NOMO-1 treated with dmso at 0.1 percent for 144 hours (cell line): Measurements from ENCODE around the gene GATA5.

Source experiments
- DNase-seq: peaks from one replicate; lab custom pipeline; 2025; ENCODE audit not compliant: unreplicated experiment; lab: John Stamatoyannopoulos, UW

The GATA5 gene

DNA sequence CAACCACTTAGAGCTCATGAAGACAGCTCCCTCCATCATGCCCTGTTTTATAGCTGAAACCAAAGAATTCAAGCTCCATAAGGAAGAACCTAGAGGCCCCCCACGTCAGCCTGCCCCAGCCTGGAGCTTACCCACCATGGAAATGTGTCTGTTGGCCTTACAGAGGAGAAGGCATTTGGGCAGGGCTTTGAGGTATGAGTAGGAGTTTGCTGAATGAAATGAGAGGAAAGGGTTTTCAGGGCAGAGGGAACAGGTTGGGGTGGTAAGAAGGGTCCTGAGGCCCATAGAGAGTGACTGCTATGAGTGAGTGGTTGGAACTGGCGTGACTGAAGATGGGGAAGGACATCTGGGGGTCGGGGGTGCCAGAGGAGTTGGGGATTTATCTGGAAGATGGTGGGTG, 12.7 kb upstream of the GATA5 start:
- no peak for DNase-seq

GRCh38 chr20:62487561-62488354, 12.0 kb upstream of the GATA5 start:
- DNase-seq = no peak

DNA sequence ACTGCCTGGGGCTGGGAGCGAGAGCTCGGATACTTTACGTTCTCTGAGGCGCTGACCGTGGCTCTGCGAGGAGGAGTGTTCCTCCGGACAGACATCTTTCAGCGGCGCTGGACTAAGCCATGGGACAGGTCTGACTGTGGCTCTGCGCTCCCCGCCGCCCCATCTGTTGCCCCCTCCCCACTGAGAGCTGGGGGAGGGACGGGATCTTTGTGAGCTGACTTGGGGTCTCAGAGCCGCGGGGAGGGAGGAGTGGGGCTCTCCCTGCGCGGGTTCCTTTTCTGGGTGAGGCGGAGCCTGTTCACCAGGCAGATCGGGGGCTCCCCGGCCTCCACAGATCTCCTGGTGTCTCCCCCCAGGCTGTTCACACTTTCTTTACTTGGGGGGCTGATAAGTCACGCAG, 11.3 kb upstream of the GATA5 start:
- no peak for DNase-seq

DNA sequence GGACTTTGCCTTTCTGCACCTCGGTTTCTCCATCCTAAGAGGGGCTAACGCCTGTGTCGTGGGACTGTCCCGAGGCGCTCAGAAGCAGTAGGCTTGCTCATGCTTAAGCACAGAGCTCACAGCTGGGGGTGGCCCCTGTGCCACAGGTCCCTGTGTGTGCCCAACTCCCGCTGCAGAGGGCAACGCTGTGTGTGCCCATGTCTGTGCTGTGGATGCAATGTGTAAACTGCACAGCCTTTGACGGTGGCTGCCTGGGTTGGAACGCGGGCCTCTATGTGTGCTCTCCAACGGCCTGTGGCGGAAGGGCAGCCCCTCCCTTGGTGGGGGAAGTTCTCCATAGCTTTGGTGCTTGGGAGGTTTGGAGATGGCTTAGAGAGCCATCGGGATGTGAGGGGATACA, 10.7 kb upstream of the GATA5 start:
- DNase-seq = no peak

- no peak for DNase-seq
Observed at GRCh38 chr20:62485701-62486089, 9.9 kb upstream of the GATA5 start.

- DNase-seq = no peak
Observed at GRCh38 chr20:62485062-62485700, 9.4 kb upstream of the GATA5 start.

GRCh38 chr20:62484478-62484877, 8.7 kb upstream of the GATA5 start:
- no peak for DNase-seq

DNA sequence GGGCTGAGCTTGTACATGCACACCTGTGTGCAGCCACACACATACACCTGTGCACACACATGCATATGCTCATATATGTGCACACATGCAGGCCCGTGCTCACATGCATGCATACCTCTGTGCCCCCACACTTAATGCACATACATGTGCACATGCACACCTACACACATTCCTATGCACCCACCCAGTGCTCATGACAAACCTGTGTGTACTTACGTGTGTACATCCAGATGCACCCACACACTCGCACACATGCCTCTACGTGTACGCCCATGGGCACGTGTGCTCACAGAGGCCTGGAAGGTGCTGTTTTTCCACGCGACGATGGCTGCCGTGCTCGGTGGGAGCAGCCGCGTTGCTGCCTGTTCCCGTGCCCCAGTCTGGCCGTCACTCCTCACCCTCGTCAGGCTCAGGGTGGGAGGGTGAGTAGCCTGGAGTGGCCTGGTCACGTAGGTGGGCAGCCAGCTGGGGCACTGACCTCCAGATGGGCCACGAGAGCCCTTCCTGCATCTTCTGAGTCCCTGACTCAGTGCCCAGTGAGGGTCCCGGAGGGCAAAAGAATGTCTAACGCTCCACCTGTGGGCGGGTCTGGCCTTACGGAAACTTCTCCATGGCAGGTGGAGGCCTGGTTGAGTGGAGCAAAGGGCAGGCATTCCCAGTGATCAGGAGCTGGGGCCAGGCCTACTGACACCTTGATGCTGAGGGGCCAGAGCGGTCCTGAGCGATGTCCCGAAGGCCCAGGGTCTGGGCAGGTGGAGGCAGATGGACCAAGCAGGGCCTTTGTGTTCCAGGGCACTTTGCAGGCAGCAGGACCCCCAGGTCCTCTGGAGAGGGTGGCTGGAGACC, 8.0 kb upstream of the GATA5 start:
- DNase-seq = no peak

DNA sequence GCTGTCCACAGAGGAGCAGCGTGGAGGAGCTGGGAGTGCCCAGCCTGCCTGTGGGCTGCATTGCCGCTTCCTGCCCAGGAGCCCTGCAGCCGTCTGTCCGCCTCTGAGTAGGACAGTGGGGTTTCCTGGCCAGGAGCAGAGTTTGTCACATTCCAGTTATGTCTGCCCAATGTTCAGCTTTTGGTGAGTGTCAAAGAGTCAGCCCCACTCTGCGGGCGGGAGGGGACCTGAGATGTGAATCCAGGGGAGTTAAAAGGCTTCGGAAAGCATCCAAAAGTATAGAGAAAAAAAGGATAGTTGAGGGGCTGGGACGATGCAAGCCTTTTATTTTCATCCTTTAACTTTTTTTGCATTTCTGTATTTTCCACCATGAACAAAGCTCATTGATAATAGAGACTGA, 7.2 kb upstream of the GATA5 start:
- no peak for DNase-seq

DNA sequence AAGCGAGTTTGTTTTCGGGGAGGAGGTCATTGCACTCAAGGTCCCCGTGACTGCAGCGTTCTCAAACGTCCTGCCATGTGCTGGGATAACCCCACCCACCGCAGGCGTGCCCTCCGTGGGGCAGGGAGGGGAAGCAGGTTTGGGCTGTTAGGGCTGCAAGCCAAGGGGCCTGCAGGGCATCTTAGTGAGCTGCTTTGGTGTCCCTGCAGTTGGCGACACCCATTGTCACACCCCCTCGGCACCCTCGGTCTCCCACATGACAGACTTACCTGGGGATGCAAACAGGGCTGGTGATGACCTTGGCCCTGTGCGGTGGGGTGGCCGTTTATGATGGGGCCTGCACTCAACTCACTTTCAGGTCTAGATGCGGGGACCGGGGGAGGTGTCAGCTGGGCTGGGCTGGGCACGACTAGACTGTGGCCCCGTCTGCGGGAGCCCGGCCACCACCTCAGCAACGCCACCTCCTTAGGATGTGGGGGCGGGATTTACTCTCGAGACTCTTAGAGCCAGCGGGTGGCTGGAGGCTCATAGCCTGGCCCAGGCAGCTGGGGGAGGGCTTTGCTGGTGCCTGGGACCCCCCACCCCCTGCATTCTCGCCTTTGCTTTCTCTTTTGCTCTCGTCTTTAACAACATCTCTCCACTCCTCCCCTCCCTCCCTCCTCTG, 6.5 kb upstream of the GATA5 start:
- no peak for DNase-seq

- no peak for DNase-seq
Observed at GRCh38 chr20:62481425-62482145, 5.8 kb upstream of the GATA5 start.

- DNase-seq = no peak
Observed at GRCh38 chr20:62480318-62480717, 4.5 kb upstream of the GATA5 start.

GRCh38 chr20:62479656-62480055, 3.9 kb upstream of the GATA5 start:
- DNase-seq = no peak

DNA sequence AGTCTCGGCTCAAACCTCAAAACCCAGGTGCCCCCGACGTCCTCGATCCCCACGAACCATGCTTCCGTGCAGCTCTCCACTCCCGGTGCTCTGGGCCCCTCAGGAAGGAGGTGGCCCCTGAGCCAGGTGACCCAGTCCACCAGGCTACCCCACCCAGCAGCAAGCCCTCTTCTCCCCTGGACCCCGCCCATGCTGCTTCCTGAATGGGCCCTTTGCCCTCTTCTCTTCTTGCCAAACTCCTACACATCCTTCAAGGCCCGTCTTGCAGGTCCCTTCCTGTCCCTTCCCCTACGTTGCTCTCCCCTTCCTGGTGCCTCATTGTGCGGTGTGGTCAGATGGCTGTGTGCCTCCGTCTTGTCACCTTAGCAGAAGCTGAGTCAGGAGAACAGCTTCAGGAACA, 3.4 kb upstream of the GATA5 start:
- DNase-seq = no peak

DNA sequence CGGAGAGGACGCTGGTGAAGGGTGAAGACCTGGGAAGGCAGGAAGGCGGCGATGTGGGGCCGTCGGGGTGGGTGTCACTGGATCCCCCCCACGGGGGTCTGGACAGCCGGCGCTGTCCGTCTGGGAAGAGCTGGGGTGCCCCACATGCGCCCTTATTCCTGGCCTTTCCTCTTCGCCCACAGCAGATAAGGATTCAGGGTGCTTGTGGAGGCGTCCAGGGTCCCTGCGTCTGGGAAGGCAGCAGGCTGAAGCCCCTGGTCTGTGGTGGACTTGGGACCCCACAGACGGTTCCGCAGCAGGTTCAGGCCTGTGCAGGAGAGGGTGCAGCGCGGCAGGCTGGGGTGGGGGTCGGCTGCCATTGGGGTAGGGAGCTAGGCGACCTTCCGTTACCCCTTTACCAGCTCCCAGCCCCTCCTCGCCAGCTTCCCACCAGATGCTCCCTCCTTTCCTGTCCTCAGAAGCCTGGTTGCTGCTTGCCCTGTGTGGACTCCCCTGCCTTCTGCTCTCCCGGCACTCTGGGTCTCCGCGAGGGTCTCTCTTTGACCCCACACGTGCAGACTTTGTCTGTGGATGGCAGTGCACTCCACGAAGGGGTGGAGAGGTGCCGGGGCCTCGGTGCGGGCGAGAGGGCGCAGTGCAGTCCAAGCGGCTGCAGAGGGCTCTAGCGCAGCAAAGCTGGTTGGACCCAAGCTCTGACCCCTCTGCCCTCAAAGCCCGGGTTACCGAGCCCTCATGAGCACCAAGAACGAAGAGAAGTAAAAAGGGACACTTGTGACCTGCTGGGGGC, 2.1 kb upstream of the GATA5 start:
- no peak for DNase-seq

GRCh38 chr20:62476056-62476838, 452 bp upstream of the GATA5 start:
- DNase-seq = no peak

DNA sequence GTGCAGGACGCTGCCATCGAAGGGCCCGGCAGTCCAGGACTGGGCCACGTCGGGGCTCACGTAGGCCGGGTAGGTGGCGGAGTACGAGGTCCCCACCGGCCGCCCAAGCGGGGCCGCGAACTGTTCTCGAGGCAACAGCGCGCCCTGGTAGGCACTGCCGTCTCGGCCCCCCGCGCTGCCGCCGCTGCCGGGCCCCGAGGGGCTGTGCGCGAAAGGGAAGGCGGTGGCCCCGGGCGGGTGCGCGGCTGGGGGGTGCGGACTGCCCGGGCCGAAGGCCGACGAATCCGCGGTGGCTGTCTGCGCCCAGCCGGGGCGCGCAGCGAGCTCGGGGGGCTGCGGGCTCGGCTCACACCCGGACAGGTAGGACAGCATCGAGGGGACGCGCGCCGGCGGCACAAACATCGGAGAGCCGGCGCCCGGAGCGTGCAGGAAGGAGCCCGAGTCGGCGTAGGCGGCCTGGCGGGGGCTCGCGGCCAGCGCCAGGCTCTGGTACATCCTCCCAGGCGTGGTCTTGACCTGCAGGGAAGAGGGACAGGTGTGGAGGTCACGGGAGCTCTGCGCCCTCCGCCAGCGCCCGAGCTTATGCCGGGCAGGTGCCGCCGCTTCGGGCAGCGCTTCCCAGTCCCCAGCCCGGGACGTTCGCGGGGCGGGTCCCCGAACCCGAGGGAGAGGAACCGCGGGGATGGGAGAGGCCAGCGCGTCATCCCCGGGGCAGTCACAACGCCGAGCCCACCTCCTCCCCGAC, 596 bp downstream of the GATA5 start:
- DNase-seq = no peak

DNA sequence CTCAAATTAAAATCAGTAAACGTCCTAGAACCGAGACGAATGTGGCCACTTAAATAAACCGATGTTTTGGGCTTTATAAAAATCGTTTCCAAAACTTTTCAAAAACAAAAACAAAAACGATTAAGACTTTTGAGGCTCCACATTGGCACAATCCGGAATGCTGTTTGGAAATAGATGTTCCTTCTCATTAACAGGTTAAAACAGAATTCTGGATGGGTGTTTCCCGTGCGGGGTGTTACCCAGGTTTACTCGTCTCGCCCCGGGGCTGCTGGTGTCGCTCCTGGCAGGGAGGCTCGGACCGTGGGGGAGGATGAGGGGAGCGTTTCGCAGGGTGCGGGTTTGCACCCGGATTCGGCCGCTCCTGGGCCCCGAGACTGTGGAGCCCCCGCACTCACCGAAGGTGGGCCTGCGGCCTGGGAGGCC, 1.2 kb downstream of the GATA5 start:
- no peak for DNase-seq
